DOHH2 (cell line): Measurements from ENCODE around the gene SUMF2.
"Not testable (repeated sequence)": the region's sequence is repeated elsewhere in the genome, so short reads cannot be mapped to it uniquely, and the experiment has no call there.

ENCODE experiments used
- H3F3A ChIP-seq: fragments of 200-600 bp; sonication (generic), shearing (Covaris generic); 2 replicates; pipeline ENCODE4 v1.6.0; 2016; ENCODE audit warnings: antibody characterized with exemption, mild to moderate bottlenecking; ENCODE audit not compliant: control insufficient read depth, insufficient read depth
- H3K27ac ChIP-seq: fragments of 200-600 bp; sonication (generic); 2 replicates; pipeline ENCODE4 v1.5.1; 2014; ENCODE audit warnings: low read depth, mild to moderate bottlenecking, low read length, moderate library complexity
- H3K27me3 ChIP-seq: fragments of 200-600 bp; sonication (generic); 2 replicates; pipeline ENCODE4 v1.6.1; 2014; ENCODE audit warnings: mild to moderate bottlenecking, low read length, mixed read lengths; ENCODE audit not compliant: control insufficient read depth
- H3K36me3 ChIP-seq: fragments of 200-600 bp; sonication (generic); 2 replicates; pipeline ENCODE4 v1.6.1; 2014; ENCODE audit warnings: mild to moderate bottlenecking, low read length, moderate library complexity, mixed read lengths; ENCODE audit not compliant: control insufficient read depth
- H3K4me1 ChIP-seq: fragments of 200-600 bp; sonication (generic); 2 replicates; pipeline ENCODE4 v1.6.1; 2014; ENCODE audit warnings: mild to moderate bottlenecking, low read length, mixed read lengths; ENCODE audit not compliant: control insufficient read depth
- H3K4me2 ChIP-seq: fragments of 200-600 bp; sonication (generic); 2 replicates; pipeline ENCODE4 v1.6.0; 2014; ENCODE audit warnings: mild to moderate bottlenecking, low read length, moderate library complexity
- H3K4me3 ChIP-seq: fragments of 200-600 bp; sonication (generic); 2 replicates; pipeline ENCODE4 v1.5.1; 2014; ENCODE audit warnings: mild to moderate bottlenecking, low read length, mixed read lengths
- H3K79me2 ChIP-seq: fragments of 200-600 bp; sonication (generic); 2 replicates; pipeline ENCODE4 v1.6.1; 2014; ENCODE audit warnings: mild to moderate bottlenecking, low read length, mixed read lengths; ENCODE audit not compliant: control insufficient read depth
- H3K9me2 ChIP-seq: fragments of 200-600 bp; sonication (generic); replicated peaks from 2 replicates; pipeline ENCODE4 v1.6.1; 2014; ENCODE audit warnings: mild to moderate bottlenecking, low read length, mixed read lengths; ENCODE audit not compliant: control insufficient read depth
- H3K9me3 ChIP-seq: fragments of 200-600 bp; sonication (generic); 2 replicates; pipeline ENCODE4 v1.6.1; 2014; ENCODE audit warnings: antibody characterized with exemption, low read length, mixed read lengths; ENCODE audit not compliant: control insufficient read depth, insufficient read depth
- H4K20me1 ChIP-seq: fragments of 200-600 bp; sonication (generic); 2 replicates; pipeline ENCODE4 v1.6.0; 2014; ENCODE audit warnings: low read depth, mild to moderate bottlenecking, antibody characterized with exemption, low read length, moderate library complexity; ENCODE audit not compliant: control insufficient read depth, insufficient read depth
- EZH2phosphoT487 ChIP-seq: fragments of 200-600 bp; sonication (generic); IDR thresholded peaks from 2 replicates; pipeline ENCODE4 v1.6.1; 2017; ENCODE audit warnings: borderline replicate concordance, mild to moderate bottlenecking, antibody characterized with exemption, low read length, moderate library complexity, mixed read lengths
- TF ChIP-seq, protein P1 (sequence below): fragments of 200-600 bp; sonication (generic); IDR thresholded peaks from one replicate; pipeline ENCODE4 v1.5.1; 2014; ENCODE audit warnings: antibody characterized with exemption, mild to moderate bottlenecking, low read depth, low read length; ENCODE audit not compliant: poor library complexity, severe bottlenecking

SUMF2 gene

DNA sequence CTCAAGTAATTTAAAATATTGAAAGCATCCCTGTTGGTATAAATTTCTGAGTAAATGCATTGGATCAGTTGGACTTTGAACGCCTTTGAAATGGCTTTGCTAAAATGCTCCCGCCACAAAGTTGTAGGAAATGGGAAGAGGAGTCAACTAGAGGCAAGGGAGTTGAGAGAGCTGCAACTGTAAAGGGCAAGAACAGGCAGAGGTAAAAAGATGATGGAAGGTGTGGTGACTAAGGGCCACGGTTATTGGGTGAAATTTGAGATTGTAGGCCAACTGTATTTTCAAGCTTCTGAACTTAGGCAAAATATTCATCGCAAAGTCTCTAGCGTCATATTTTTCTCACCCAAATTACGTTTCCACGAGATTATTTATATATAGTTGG lies 595 bp upstream of the SUMF2 start:
- Histone ChIP-seq H3K4me3 (peak overlapping the region; percentile 90), H3K27ac (peak overlapping the region; percentile 76), H3K27me3 (no peaks in the 10 kb centered on the region), H3K4me1 (peaks cover 49% of the 10 kb centered on the region), H4K20me1 (no peaks in the 10 kb centered on the region), H3K4me2 (peak overlapping the region; percentile 65), H3F3A (peaks cover 58% of the 10 kb centered on the region), H3K9me3 (no peaks in the 10 kb centered on the region), H3K36me3 (peaks cover 70% of the 10 kb centered on the region), H3K79me2 (peaks cover 52% of the 10 kb centered on the region), H3K9me2 (no peaks in the 10 kb centered on the region)
- no peak for TF ChIP-seq EZH2phosphoT487
- TF ChIP-seq, protein P1, sequence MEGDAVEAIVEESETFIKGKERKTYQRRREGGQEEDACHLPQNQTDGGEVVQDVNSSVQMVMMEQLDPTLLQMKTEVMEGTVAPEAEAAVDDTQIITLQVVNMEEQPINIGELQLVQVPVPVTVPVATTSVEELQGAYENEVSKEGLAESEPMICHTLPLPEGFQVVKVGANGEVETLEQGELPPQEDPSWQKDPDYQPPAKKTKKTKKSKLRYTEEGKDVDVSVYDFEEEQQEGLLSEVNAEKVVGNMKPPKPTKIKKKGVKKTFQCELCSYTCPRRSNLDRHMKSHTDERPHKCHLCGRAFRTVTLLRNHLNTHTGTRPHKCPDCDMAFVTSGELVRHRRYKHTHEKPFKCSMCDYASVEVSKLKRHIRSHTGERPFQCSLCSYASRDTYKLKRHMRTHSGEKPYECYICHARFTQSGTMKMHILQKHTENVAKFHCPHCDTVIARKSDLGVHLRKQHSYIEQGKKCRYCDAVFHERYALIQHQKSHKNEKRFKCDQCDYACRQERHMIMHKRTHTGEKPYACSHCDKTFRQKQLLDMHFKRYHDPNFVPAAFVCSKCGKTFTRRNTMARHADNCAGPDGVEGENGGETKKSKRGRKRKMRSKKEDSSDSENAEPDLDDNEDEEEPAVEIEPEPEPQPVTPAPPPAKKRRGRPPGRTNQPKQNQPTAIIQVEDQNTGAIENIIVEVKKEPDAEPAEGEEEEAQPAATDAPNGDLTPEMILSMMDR = no peak

DNA sequence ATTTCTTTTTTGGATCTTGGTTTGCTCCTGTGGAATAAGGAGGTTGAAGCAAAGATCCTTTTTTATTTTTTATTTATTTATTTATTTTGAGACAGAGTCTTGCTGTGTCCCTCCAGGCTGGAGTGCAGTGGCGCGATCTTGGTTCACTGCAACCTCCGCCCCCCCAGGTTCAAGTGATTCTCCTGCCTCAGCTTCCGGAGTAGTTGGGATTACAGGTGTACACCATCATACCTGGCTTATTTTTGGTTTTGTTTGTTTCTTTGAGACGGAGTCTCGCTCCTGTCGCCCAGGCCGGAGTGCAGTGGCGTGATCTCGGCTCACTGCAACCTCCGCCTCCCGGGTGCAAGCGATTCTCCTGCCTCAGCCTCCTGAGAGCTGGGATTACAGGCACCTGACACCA lies 2.3 kb downstream of the SUMF2 start:
- H3K9me3 ChIP-seq, H3K27ac ChIP-seq, H3K9me2 ChIP-seq, H3K4me3 ChIP-seq, H3K27me3 ChIP-seq, H3K4me2 ChIP-seq, H4K20me1 ChIP-seq: not testable (repeated sequence)
- H3K79me2 ChIP-seq = peaks cover 33% of the 10 kb centered on the region
- peaks cover 27% of the 10 kb centered on the region for H3K4me1 ChIP-seq
- peaks cover 64% of the 10 kb centered on the region for H3K36me3 ChIP-seq
- H3F3A ChIP-seq = peaks cover 29% of the 10 kb centered on the region

DNA sequence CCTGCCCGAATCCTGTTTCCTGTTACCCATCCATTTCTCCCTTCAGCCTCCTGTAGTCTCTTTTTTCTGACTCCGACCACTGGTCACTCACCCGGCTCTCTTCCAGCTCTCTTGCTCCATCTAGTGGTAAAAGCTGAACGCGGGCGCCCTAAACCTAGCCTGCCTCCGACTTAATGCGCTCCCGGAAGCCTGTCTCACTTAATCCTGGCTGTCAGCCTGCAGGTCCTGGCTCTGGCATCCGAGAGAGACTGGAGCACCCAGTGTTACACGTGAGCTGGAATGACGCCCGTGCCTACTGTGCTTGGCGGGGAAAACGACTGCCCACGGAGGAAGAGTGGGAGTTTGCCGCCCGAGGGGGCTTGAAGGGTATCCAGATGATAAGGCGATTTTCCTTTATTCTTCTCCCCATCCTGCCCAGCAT lies 10.3 kb downstream of the SUMF2 start:
- Histone ChIP-seq H3K4me3 (no peak overlapping the region), H4K20me1 (no peaks in the 10 kb centered on the region), H3F3A (peaks cover 9% of the 10 kb centered on the region), H3K79me2 (no peaks in the 10 kb centered on the region), H3K9me3 (no peaks in the 10 kb centered on the region), H3K36me3 (peaks cover 57% of the 10 kb centered on the region), H3K4me2 (peak overlapping the region; percentile 3; the same call in 1 of the 2 replicates), H3K27me3 (no peaks in the 10 kb centered on the region), H3K4me1 (peaks cover 4% of the 10 kb centered on the region), H3K9me2 (no peaks in the 10 kb centered on the region), H3K27ac (no peak overlapping the region)
- TF ChIP-seq EZH2phosphoT487 = no peak
- TF ChIP-seq, protein P1 = peak; percentile 98

DNA sequence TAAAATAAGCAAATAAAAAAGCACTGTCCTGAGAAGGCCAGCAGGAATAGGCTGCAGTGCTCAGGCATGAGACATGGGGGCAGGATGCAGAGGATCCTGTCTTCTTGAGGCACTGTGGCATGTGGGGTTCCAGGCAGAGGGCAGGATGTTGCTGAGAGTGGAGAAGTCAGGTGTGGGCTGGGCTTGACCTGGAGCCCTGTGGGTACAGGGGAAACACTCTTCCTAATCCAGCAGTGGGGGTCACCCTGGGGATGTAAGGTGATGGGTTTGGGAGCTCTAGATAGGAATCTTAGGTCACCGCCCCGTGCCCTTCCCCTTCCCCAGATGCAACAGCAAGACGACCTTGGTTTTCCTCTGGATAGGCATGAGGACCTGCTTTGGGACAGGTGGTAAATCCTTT lies 13.6 kb downstream of the SUMF2 start:
- Histone ChIP-seq H3K4me2 (no peak overlapping the region), H3K4me3 (no peak overlapping the region), H3K27ac (no peak overlapping the region), H3F3A (peaks cover 9% of the 10 kb centered on the region), H4K20me1 (no peaks in the 10 kb centered on the region), H3K79me2 (no peaks in the 10 kb centered on the region), H3K9me3 (no peaks in the 10 kb centered on the region), H3K36me3 (peaks cover 54% of the 10 kb centered on the region), H3K9me2 (no peaks in the 10 kb centered on the region), H3K27me3 (no peaks in the 10 kb centered on the region), H3K4me1 (peaks cover 4% of the 10 kb centered on the region)
- TF ChIP-seq EZH2phosphoT487 = no peak
- TF ChIP-seq, protein P1 = no peak
